Measurements from ENCODE around the gene CAV3.

Gene CAV3

GRCh38 chr3:8793242-8793641 lies 59.6 kb downstream of the CAV3 start:
- no peak for DNase-seq (ENCODE audit: low read depth in 4 of 4, low spot score in 1 of 4)

DNA sequence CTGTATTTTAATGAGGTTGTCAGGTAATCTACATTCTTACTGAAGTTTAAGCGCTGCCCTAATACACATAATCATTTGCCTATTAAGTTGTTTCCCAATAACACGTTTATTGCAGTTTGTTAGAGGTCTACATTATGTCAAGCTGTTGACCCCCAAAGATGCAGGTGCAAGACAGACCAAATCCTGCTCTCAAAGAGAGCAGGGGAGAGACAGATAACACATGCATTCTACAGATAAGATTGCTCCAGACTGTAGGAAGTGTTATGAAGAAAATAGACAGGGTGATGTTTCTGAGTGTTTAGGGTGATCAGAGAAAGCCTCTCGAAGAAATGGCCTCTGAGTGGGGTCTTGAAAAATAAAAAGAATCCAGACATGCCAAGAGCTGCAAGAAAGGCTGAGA lies 60.6 kb downstream of the CAV3 start:
- no peak for DNase-seq (ENCODE audit: low read depth in 4 of 4, low spot score in 1 of 4)
